ENCODE data around the gene ADAMTSL3.

Gene ADAMTSL3

GRCh38 chr15:84016371-84016770, 362.4 kb downstream of the ADAMTSL3 start:
- WGBS, 2 donors (ENCODE audit: extremely low coverage in 2 of 2, insufficient read length in 2 of 2, insufficient replicate concordance in 1 of 2): no CpG with 5 or more reads among the region's 3 CpGs
- Histone ChIP-seq H3K79me1 (ENCODE audit: low read depth, low read length) (no peaks in the 10 kb centered on the region), H4K8ac (ENCODE audit: low read depth, low read length) (no peak overlapping the region), H2BK12ac (ENCODE audit: low read length) (no peak overlapping the region), H3K9ac (ENCODE audit: low read depth, low read length, poor library complexity) (no peak overlapping the region), H3K27me3 (ENCODE audit: control insufficient read depth in 3 of 3, insufficient read depth in 3 of 3, low read depth in 1 of 3, low read length in 3 of 3) (no peaks in the 10 kb centered on the region), H4K91ac (ENCODE audit: low read depth, low read length, poor library complexity) (no peak overlapping the region), H3K14ac (ENCODE audit: low read length) (no peak overlapping the region), H3K4ac (ENCODE audit: low read length) (no peak overlapping the region), H3K4me2 (ENCODE audit: insufficient read depth, low read length, poor library complexity, severe bottlenecking) (no peak overlapping the region), H3K36me3 (replicated peaks in 1 of 2; ENCODE audit: control insufficient read depth in 2 of 2, insufficient read depth in 2 of 2, low read length in 2 of 2) (no peaks in the 10 kb centered on the region), H3K23ac (ENCODE audit: low read depth, low read length, poor library complexity) (no peak overlapping the region), H2BK5ac (ENCODE audit: low read length) (no peak overlapping the region), H3K4me1 (ENCODE audit: control insufficient read depth in 2 of 2, insufficient read depth in 1 of 2, low read depth in 1 of 2, low read length in 2 of 2) (no peaks in the 10 kb centered on the region), H3K4me3 (ENCODE audit: low read length in 2 of 2) (no peak overlapping the region), H3K9me3 (replicated peaks in 1 of 2; ENCODE audit: control insufficient read depth in 2 of 2, insufficient read depth in 1 of 2, low read depth in 1 of 2, low read length in 2 of 2) (no peaks in the 10 kb centered on the region), H2BK120ac (ENCODE audit: low read depth, low read length) (no peak overlapping the region), H3K27ac (replicated peaks; ENCODE audit: low read length) (no peak overlapping the region), H3K18ac (ENCODE audit: low read length) (no peak overlapping the region), H2AFZ (ENCODE audit: low read length) (no peak overlapping the region), H2AK5ac (ENCODE audit: low read depth, low read length) (no peak overlapping the region), H2BK15ac (ENCODE audit: low read length) (no peak overlapping the region)
- no peak for DNase-seq (ENCODE audit: low spot score)

- Histone ChIP-seq H3K27me3 (ENCODE audit: control insufficient read depth in 3 of 3, insufficient read depth in 3 of 3, low read depth in 1 of 3, low read length in 3 of 3) (no peaks in the 10 kb centered on the region), H2BK15ac (ENCODE audit: low read length) (no peak overlapping the region), H3K4me2 (ENCODE audit: insufficient read depth, low read length, poor library complexity, severe bottlenecking) (no peak overlapping the region), H3K18ac (ENCODE audit: low read length) (no peak overlapping the region), H3K4me3 (ENCODE audit: low read length in 2 of 2) (no peak overlapping the region), H3K27ac (replicated peaks; ENCODE audit: low read length) (no peak overlapping the region), H4K91ac (ENCODE audit: low read depth, low read length, poor library complexity) (no peak overlapping the region), H3K4ac (ENCODE audit: low read length) (no peak overlapping the region), H3K23ac (ENCODE audit: low read depth, low read length, poor library complexity) (no peak overlapping the region), H2AFZ (ENCODE audit: low read length) (no peak overlapping the region), H2BK12ac (ENCODE audit: low read length) (no peak overlapping the region), H4K8ac (ENCODE audit: low read depth, low read length) (no peak overlapping the region), H2BK120ac (ENCODE audit: low read depth, low read length) (no peak overlapping the region), H3K9ac (ENCODE audit: low read depth, low read length, poor library complexity) (no peak overlapping the region), H2AK5ac (ENCODE audit: low read depth, low read length) (no peak overlapping the region), H3K4me1 (ENCODE audit: control insufficient read depth in 2 of 2, insufficient read depth in 1 of 2, low read depth in 1 of 2, low read length in 2 of 2) (no peaks in the 10 kb centered on the region), H3K14ac (ENCODE audit: low read length) (no peak overlapping the region), H2BK5ac (ENCODE audit: low read length) (no peak overlapping the region), H3K9me3 (replicated peaks in 1 of 2; ENCODE audit: control insufficient read depth in 2 of 2, insufficient read depth in 1 of 2, low read depth in 1 of 2, low read length in 2 of 2) (no peaks in the 10 kb centered on the region), H3K79me1 (ENCODE audit: low read depth, low read length) (no peaks in the 10 kb centered on the region), H3K36me3 (replicated peaks in 1 of 2; ENCODE audit: control insufficient read depth in 2 of 2, insufficient read depth in 2 of 2, low read length in 2 of 2) (no peaks in the 10 kb centered on the region)
- no CpG with 5 or more reads among the region's 1 CpG for WGBS, 2 donors (ENCODE audit: extremely low coverage in 2 of 2, insufficient read length in 2 of 2, insufficient replicate concordance in 1 of 2)
- no peak for DNase-seq (ENCODE audit: low spot score)
Measured at GRCh38 chr15:84022516-84022915, 368.6 kb downstream of the ADAMTSL3 start.

- Histone ChIP-seq H4K8ac (ENCODE audit: low read depth, low read length) (no peak overlapping the region), H3K18ac (ENCODE audit: low read length) (no peak overlapping the region), H3K36me3 (replicated peaks in 1 of 2; ENCODE audit: control insufficient read depth in 2 of 2, insufficient read depth in 2 of 2, low read length in 2 of 2) (no peaks in the 10 kb centered on the region), H2AFZ (ENCODE audit: low read length) (no peak overlapping the region), H2BK12ac (ENCODE audit: low read length) (no peak overlapping the region), H3K9ac (ENCODE audit: low read depth, low read length, poor library complexity) (no peak overlapping the region), H3K27ac (replicated peaks; ENCODE audit: low read length) (no peak overlapping the region), H3K9me3 (replicated peaks in 1 of 2; ENCODE audit: control insufficient read depth in 2 of 2, insufficient read depth in 1 of 2, low read depth in 1 of 2, low read length in 2 of 2) (no peaks in the 10 kb centered on the region), H3K4me2 (ENCODE audit: insufficient read depth, low read length, poor library complexity, severe bottlenecking) (no peak overlapping the region), H3K23ac (ENCODE audit: low read depth, low read length, poor library complexity) (no peak overlapping the region), H3K4me1 (ENCODE audit: control insufficient read depth in 2 of 2, insufficient read depth in 1 of 2, low read depth in 1 of 2, low read length in 2 of 2) (no peaks in the 10 kb centered on the region), H3K4me3 (ENCODE audit: low read length in 2 of 2) (no peak overlapping the region), H3K14ac (ENCODE audit: low read length) (no peak overlapping the region), H4K91ac (ENCODE audit: low read depth, low read length, poor library complexity) (no peak overlapping the region), H3K27me3 (ENCODE audit: control insufficient read depth in 3 of 3, insufficient read depth in 3 of 3, low read depth in 1 of 3, low read length in 3 of 3) (no peaks in the 10 kb centered on the region), H3K4ac (ENCODE audit: low read length) (no peak overlapping the region), H2AK5ac (ENCODE audit: low read depth, low read length) (no peak overlapping the region), H2BK5ac (ENCODE audit: low read length) (no peak overlapping the region), H2BK120ac (ENCODE audit: low read depth, low read length) (no peak overlapping the region), H3K79me1 (ENCODE audit: low read depth, low read length) (no peaks in the 10 kb centered on the region), H2BK15ac (ENCODE audit: low read length) (no peak overlapping the region)
- DNase-seq (ENCODE audit: low spot score): no peak
- no CpG with 5 or more reads among the region's 11 CpGs for WGBS, 2 donors (ENCODE audit: extremely low coverage in 2 of 2, insufficient read length in 2 of 2, insufficient replicate concordance in 1 of 2)
Measured at GRCh38 chr15:84023636-84024035, 369.7 kb downstream of the ADAMTSL3 start.

GRCh38 chr15:84033793-84034553, 380.1 kb downstream of the ADAMTSL3 start:
- Histone ChIP-seq H3K4me2 (ENCODE audit: insufficient read depth, low read length, poor library complexity, severe bottlenecking) (no peak overlapping the region), H3K4ac (ENCODE audit: low read length) (no peak overlapping the region), H3K9me3 (replicated peaks in 1 of 2; ENCODE audit: control insufficient read depth in 2 of 2, insufficient read depth in 1 of 2, low read depth in 1 of 2, low read length in 2 of 2) (no peaks in the 10 kb centered on the region), H4K91ac (ENCODE audit: low read depth, low read length, poor library complexity) (no peak overlapping the region), H2AFZ (ENCODE audit: low read length) (no peak overlapping the region), H3K4me1 (ENCODE audit: control insufficient read depth in 2 of 2, insufficient read depth in 1 of 2, low read depth in 1 of 2, low read length in 2 of 2) (peaks cover 0 to 6% of the 10 kb centered on the region in 2 donors), H3K4me3 (ENCODE audit: low read length in 2 of 2) (no peak overlapping the region), H3K27me3 (ENCODE audit: control insufficient read depth in 3 of 3, insufficient read depth in 3 of 3, low read depth in 1 of 3, low read length in 3 of 3) (no peaks in the 10 kb centered on the region), H3K23ac (ENCODE audit: low read depth, low read length, poor library complexity) (no peak overlapping the region), H3K14ac (ENCODE audit: low read length) (no peak overlapping the region), H2BK5ac (ENCODE audit: low read length) (no peak overlapping the region), H2BK12ac (ENCODE audit: low read length) (no peak overlapping the region), H2BK15ac (ENCODE audit: low read length) (no peak overlapping the region), H2AK5ac (ENCODE audit: low read depth, low read length) (no peak overlapping the region), H3K27ac (replicated peaks; ENCODE audit: low read length) (no peak overlapping the region), H2BK120ac (ENCODE audit: low read depth, low read length) (no peak overlapping the region), H4K8ac (ENCODE audit: low read depth, low read length) (no peak overlapping the region), H3K36me3 (replicated peaks in 1 of 2; ENCODE audit: control insufficient read depth in 2 of 2, insufficient read depth in 2 of 2, low read length in 2 of 2) (no peaks in the 10 kb centered on the region), H3K18ac (ENCODE audit: low read length) (no peak overlapping the region), H3K79me1 (ENCODE audit: low read depth, low read length) (no peaks in the 10 kb centered on the region), H3K9ac (ENCODE audit: low read depth, low read length, poor library complexity) (no peak overlapping the region)
- no CpG with 5 or more reads among the region's 3 CpGs for WGBS, 2 donors (ENCODE audit: extremely low coverage in 2 of 2, insufficient read length in 2 of 2, insufficient replicate concordance in 1 of 2)
- no peak for DNase-seq (ENCODE audit: low spot score)
